Superior temporal gyrus (tissue), 1 donor: Measurements from ENCODE around the gene ABCG8.

Source experiments
- DNase-seq: peaks from one replicate; pipeline ENCODE4 v3.0.0-alpha.2; 2016; ENCODE audit errors: extremely low spot score

The ABCG8 gene

GRCh38 chr2:43838560-43839267 is at the start of gene ABCG8, which contains the start of gene ABCG5:
Gene ABCG8 (plus strand): TSS chr2:43838971. CDS start chr2:43839054, 83 bp downstream.
Gene ABCG5 (minus strand): TSS chr2:43838839. CDS start chr2:43838679, 160 bp downstream.
- DNase-seq = no peak

- DNase-seq = no peak
Measured at GRCh38 chr2:43790147-43790546, 48.6 kb upstream of the ABCG8 start.

GRCh38 chr2:43791035-43791765 is 47.6 kb upstream of the ABCG8 start:
- no peak for DNase-seq

- DNase-seq = no peak
Measured at GRCh38 chr2:43792653-43793052, 46.1 kb upstream of the ABCG8 start.

- no peak for DNase-seq
Measured at GRCh38 chr2:43794956-43795355, 43.8 kb upstream of the ABCG8 start.

- no peak for DNase-seq
Measured at GRCh38 chr2:43796206-43796605, 42.6 kb upstream of the ABCG8 start.

GRCh38 chr2:43798300-43798699 is 40.5 kb upstream of the ABCG8 start:
- DNase-seq = no peak

- DNase-seq = no peak
Measured at GRCh38 chr2:43800894-43801293, 37.9 kb upstream of the ABCG8 start.

GRCh38 chr2:43802135-43802534 is 36.6 kb upstream of the ABCG8 start:
- no peak for DNase-seq

- no peak for DNase-seq
Measured at GRCh38 chr2:43803113-43803512, 35.7 kb upstream of the ABCG8 start.

GRCh38 chr2:43806719-43807031 is 32.1 kb upstream of the ABCG8 start:
- no peak for DNase-seq

GRCh38 chr2:43810452-43810851 is 28.3 kb upstream of the ABCG8 start:
- DNase-seq = no peak

- DNase-seq = no peak
Measured at GRCh38 chr2:43810888-43811287, 27.9 kb upstream of the ABCG8 start.

- no peak for DNase-seq
Measured at GRCh38 chr2:43812006-43812405, 26.8 kb upstream of the ABCG8 start.

- no peak for DNase-seq
Measured at GRCh38 chr2:43812947-43813346, 25.8 kb upstream of the ABCG8 start.

GRCh38 chr2:43814711-43815110 is 24.1 kb upstream of the ABCG8 start:
- no peak for DNase-seq

GRCh38 chr2:43818761-43819160 is 20.0 kb upstream of the ABCG8 start:
- no peak for DNase-seq

- no peak for DNase-seq
Measured at GRCh38 chr2:43819491-43820163, 19.1 kb upstream of the ABCG8 start.

GRCh38 chr2:43822839-43823238 is 15.9 kb upstream of the ABCG8 start:
- no peak for DNase-seq

GRCh38 chr2:43823751-43824150 is 15.0 kb upstream of the ABCG8 start:
- DNase-seq = no peak

GRCh38 chr2:43824512-43824911 is 14.3 kb upstream of the ABCG8 start:
- no peak for DNase-seq

- no peak for DNase-seq
Measured at GRCh38 chr2:43824951-43825493, 13.7 kb upstream of the ABCG8 start.

GRCh38 chr2:43825841-43826240 is 12.9 kb upstream of the ABCG8 start:
- no peak for DNase-seq
